Measurements from ENCODE around the gene SERPINA5. TPM values are rescaled to one million over a fixed set of nuclear protein-coding genes. Genes with fewer than 3 reads are reported as not detected.
A peak's percentile ranks its signal among the peaks of the same experiment; 100 is the strongest.

The SERPINA5 gene
- total and polyA plus RNA-seq, 3 donors from 2014 or later, result 940 to 1,170 (median 1,154) TPM

DNA sequence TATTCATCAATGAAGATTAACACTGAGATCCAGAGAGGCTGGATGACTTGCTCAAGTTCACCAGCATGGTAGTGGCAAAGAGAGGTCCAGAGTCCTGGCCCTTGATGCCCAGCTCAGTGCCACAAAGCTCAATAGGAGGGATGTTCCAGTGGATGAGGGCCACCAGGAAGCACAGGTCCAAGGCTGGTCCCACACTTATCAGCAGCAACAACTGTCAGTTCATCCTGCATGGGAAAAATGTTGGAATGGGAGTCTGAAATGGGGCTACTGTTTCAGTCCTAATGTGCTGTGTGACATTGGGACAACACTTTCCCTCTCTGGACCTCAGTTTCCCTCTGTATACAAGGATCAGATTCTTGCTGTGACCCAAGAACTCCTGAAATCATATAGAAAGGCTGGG is 11.2 kb downstream of the SERPINA5 start:
- Histone ChIP-seq H3K9me3 (no peaks in the 10 kb centered on the region), H3K27ac (no peak overlapping the region), H3K4me1 (peaks cover 39% of the 10 kb centered on the region), H3K4me3 (no peak overlapping the region), H3K36me3 (ENCODE audit: low read depth, missing control alignments) (no peaks in the 10 kb centered on the region), H3K27me3 (no peaks in the 10 kb centered on the region)
- no peak for TF ChIP-seq POLR2A (IDR thresholded peaks at IDR 0.05)
- TF ChIP-seq, protein P1, sequence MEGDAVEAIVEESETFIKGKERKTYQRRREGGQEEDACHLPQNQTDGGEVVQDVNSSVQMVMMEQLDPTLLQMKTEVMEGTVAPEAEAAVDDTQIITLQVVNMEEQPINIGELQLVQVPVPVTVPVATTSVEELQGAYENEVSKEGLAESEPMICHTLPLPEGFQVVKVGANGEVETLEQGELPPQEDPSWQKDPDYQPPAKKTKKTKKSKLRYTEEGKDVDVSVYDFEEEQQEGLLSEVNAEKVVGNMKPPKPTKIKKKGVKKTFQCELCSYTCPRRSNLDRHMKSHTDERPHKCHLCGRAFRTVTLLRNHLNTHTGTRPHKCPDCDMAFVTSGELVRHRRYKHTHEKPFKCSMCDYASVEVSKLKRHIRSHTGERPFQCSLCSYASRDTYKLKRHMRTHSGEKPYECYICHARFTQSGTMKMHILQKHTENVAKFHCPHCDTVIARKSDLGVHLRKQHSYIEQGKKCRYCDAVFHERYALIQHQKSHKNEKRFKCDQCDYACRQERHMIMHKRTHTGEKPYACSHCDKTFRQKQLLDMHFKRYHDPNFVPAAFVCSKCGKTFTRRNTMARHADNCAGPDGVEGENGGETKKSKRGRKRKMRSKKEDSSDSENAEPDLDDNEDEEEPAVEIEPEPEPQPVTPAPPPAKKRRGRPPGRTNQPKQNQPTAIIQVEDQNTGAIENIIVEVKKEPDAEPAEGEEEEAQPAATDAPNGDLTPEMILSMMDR (IDR thresholded peaks at IDR 0.05), result no peak
- no peak for DNase-seq
- intact Hi-C loops (cut with DNase I; ENCODE audit: low total_unique reads), result no loop called here

DNA sequence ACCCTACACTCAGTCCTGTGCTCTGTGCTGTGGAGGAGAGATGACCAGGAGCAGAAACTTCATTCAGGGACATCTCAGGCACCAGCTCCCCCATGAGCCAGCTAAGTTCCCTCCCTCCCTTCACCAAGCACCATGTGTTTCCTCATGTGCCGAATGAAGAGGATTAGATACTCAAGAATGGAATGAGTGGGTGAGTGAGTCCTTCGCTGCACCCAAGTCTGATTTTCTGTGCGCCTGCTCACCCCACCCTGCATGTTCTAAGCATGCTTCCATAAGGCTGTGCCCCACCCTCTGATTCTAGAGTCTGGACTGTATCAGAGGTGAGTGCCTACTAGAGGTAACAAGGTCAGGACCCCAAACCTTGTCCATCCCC is 12.1 kb downstream of the SERPINA5 start:
- Histone ChIP-seq H3K4me3 (no peak overlapping the region), H3K27me3 (no peaks in the 10 kb centered on the region), H3K9me3 (no peaks in the 10 kb centered on the region), H3K36me3 (ENCODE audit: low read depth, missing control alignments) (no peaks in the 10 kb centered on the region), H3K4me1 (peaks cover 39% of the 10 kb centered on the region), H3K27ac (no peak overlapping the region)
- 50 to 58% methylated on average over 3 of the region's 3 CpGs for WGBS, 2 donors
- intact Hi-C loops (cut with DNase I; ENCODE audit: low total_unique reads), result no loop called here
- peak; percentile 52 for DNase-seq
- TF ChIP-seq POLR2A (IDR thresholded peaks at IDR 0.05), result no peak
- TF ChIP-seq, protein P1 (IDR thresholded peaks at IDR 0.05), result no peak

DNA sequence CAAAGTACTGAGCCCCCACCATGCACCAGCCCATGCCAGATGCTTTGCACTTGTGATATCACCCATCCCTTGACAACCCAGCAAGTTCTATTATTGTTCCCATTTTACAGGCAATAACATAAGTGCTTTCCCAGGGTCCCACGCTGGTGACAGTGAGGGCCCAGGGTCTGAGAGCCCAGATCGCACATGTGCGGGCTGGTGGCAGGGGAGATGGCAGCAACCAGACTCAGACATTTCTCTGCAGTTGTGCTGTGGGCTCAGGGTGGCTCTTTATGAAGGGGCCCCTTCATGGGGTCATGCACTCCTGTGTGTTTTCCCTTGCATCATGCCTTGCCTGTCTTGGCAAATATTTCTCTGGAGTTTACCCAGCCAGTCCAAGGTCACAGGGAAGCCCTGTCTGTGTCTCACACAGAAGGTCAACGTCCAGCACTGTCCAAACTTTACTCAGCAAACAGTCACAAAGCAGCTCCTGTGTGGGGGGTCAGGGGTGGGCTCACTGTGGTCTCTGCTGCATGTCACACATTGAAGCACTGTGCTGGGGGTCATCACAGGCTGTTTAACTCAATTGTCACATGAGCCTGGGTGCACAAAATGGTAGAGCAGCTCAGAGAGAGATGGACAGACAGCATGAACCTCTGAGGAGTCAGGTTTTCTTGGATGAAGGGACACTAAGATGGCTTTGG is 12.7 kb downstream of the SERPINA5 start:
- intact Hi-C loops (cut with DNase I; ENCODE audit: low total_unique reads), result no loop called here
- no peak for TF ChIP-seq POLR2A (IDR thresholded peaks at IDR 0.05)
- TF ChIP-seq, protein P1 (IDR thresholded peaks at IDR 0.05), result no peak
- H3K27ac ChIP-seq, result peak overlapping the region in 1 of 2 donors; percentile 28

DNA sequence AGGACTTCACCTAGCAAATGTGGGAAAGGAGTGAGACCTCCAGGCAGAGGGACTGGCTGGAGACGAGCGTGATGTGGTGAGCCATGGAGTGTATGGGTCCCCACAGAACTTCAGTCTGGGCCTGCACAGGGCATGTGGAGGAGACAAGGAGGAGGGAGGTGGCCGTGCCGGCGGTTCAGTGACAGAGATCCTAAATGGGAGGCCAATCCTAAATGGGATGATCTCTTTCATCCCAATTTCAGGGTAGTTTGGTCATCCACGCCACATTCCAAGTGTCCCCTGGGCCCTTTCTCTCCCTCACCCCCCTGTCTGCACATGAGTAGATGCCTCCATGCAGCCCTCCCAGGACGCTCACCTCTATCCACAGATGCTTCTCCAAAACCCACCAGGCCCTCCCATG is 13.2 kb downstream of the SERPINA5 start:
- Histone ChIP-seq H3K36me3 (ENCODE audit: low read depth, missing control alignments) (no peaks in the 10 kb centered on the region), H3K27ac (peak overlapping the region in 1 of 2 donors; percentile 28), H3K27me3 (no peaks in the 10 kb centered on the region), H3K4me1 (peaks cover 47% of the 10 kb centered on the region), H3K9me3 (no peaks in the 10 kb centered on the region), H3K4me3 (no peak overlapping the region)
- DNase-seq, result no peak
- intact Hi-C loops (cut with DNase I; ENCODE audit: low total_unique reads), result no loop called here
- TF ChIP-seq, protein P1 (IDR thresholded peaks at IDR 0.05), result no peak
- no peak for TF ChIP-seq POLR2A (IDR thresholded peaks at IDR 0.05)
- WGBS, 2 donors, result 79 to 86% methylated on average over 7 of the region's 7 CpGs

More for the DNA sequence above, 12.7 kb downstream of the SERPINA5 start:
- H3K9me3 ChIP-seq, result no peaks in the 10 kb centered on the region
- no peak for DNase-seq
- no peak overlapping the region for H3K4me3 ChIP-seq
- H3K4me1 ChIP-seq, result peaks cover 42% of the 10 kb centered on the region
- H3K36me3 ChIP-seq (ENCODE audit: low read depth, missing control alignments), result no peaks in the 10 kb centered on the region
- no peaks in the 10 kb centered on the region for H3K27me3 ChIP-seq
- 79 to 80% methylated on average over 4 of the region's 4 CpGs for WGBS, 2 donors

DNA sequence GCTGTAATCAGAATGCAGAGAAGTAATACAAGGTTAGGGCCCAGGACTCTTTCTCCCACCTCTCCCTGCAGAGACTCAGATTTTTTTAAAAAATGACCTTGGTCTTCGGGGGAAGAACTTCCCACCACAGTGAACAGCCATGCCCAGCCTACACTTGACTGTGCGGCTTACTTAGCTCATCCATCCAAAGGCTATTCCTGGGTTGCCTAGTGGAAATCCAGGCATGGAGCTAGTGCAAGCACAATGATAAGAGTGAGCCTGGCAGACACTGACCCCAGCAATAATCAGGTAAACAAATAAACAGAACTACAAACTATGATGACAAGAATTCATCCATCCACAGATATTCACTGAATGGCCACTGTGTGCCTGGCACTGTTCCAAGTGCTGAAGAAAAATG is 14.7 kb downstream of the SERPINA5 start:
- no peak overlapping the region for H3K4me3 ChIP-seq
- no peak for DNase-seq
- H3K27ac ChIP-seq, result peak overlapping the region in 1 of 2 donors; percentile 24
- TF ChIP-seq, protein P1 (IDR thresholded peaks at IDR 0.05), result no peak
- no peak for TF ChIP-seq POLR2A (IDR thresholded peaks at IDR 0.05)
- 29 to 33% methylated on average over 2 of the region's 2 CpGs for WGBS, 2 donors
- H3K4me1 ChIP-seq, result peaks cover 62% of the 10 kb centered on the region
- H3K9me3 ChIP-seq, result no peaks in the 10 kb centered on the region
- H3K36me3 ChIP-seq (ENCODE audit: low read depth, missing control alignments), result no peaks in the 10 kb centered on the region
- intact Hi-C loops (cut with DNase I; ENCODE audit: low total_unique reads), result no loop called here
- no peaks in the 10 kb centered on the region for H3K27me3 ChIP-seq

Data from testis (tissue), 3 donors.